ENCODE measurements around the gene HTR1E. TPM values are rescaled to one million over a fixed set of nuclear protein-coding genes. Genes with fewer than 3 reads are reported as not detected.

HTR1E gene
- total and polyA plus RNA-seq, 5 experiments from 2014 or later = not detected

DNA sequence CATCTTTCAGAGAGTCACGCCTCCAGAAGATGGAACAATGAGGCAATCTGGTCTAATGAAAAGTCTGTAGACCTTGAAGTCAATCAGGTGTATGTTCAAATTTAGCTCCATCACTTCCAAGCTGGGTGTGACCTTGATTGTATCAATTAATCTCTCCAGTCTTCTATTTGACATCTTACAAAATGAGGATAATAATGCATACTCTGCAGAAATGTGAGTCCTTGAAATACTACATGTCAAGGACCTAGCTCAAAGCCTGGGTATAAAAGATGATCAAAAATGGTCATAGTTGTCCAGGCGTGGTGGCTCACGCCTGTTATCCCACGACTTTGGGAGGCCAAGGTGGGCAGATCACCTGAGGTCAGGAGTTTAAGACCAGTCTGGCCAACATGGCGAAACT lies 127.8 kb downstream of the HTR1E start:
- no peak overlapping the region for H3K27ac Mint-ChIP-seq
- no peak for DNase-seq
- H3K9me3 Mint-ChIP-seq = no peaks in the 10 kb centered on the region
- no peak overlapping the region for H3K4me3 Mint-ChIP-seq
- no peaks in the 10 kb centered on the region for H3K36me3 Mint-ChIP-seq
- ATAC-seq = no peak
- POLR2A ChIA-PET = interaction anchor here (0.6 kb wide), 1 partner anchor 176 kb away, joined by 6 read pairs; no protein-coding TSS in a partner anchor
- no peaks in the 10 kb centered on the region for H3K4me1 Mint-ChIP-seq
- H3K27me3 Mint-ChIP-seq = peaks cover 6 to 36% (median 17%) of the 10 kb centered on the region in 5 donors

Other genes with a start within 250 kb of the HTR1E start
- not detected for gene CGA, start 157.6 kb downstream of the HTR1E start, total RNA-seq
- not detected for gene CGA, start 157.6 kb downstream of the HTR1E start, polyA plus RNA-seq
- 10 to 100 TPM; 74.0 to 87.7 TPM for gene ZNF292, start 218.0 kb downstream of the HTR1E start, total RNA-seq
- 10 to 100 TPM; 22.4 to 24.0 (median 23.3) TPM for gene ZNF292, start 218.0 kb downstream of the HTR1E start, polyA plus RNA-seq

Data from naive thymus-derived CD8-positive, alpha-beta T cell (primary cell).